GM13976 (cell line): Measurements from ENCODE around the gene TFAP2A.

Experiments used
- DNase-seq: peaks from one replicate; pipeline ENCODE4 v3.0.0; 2012; ENCODE audit warnings: low spot score
- CTCF ChIP-seq: IDR thresholded peaks from 2 replicates; pipeline ENCODE4 v1.5.1; 2012; ENCODE audit warnings: borderline replicate concordance, mild to moderate bottlenecking; ENCODE audit not compliant: insufficient read depth; ENCODE audit errors: extremely low read depth, missing control alignments, control extremely low read depth
- in situ Hi-C: fragments of 300-500 bp; cut with MboI; formaldehyde crosslinking; loops from one replicate; pipeline ENCODE4 v1.12.0; 2022; ENCODE audit warnings: low sequenced_read_pairs, mixed read lengths, inconsistent platforms; ENCODE audit not compliant: unreplicated experiment

The TFAP2A gene

DNA sequence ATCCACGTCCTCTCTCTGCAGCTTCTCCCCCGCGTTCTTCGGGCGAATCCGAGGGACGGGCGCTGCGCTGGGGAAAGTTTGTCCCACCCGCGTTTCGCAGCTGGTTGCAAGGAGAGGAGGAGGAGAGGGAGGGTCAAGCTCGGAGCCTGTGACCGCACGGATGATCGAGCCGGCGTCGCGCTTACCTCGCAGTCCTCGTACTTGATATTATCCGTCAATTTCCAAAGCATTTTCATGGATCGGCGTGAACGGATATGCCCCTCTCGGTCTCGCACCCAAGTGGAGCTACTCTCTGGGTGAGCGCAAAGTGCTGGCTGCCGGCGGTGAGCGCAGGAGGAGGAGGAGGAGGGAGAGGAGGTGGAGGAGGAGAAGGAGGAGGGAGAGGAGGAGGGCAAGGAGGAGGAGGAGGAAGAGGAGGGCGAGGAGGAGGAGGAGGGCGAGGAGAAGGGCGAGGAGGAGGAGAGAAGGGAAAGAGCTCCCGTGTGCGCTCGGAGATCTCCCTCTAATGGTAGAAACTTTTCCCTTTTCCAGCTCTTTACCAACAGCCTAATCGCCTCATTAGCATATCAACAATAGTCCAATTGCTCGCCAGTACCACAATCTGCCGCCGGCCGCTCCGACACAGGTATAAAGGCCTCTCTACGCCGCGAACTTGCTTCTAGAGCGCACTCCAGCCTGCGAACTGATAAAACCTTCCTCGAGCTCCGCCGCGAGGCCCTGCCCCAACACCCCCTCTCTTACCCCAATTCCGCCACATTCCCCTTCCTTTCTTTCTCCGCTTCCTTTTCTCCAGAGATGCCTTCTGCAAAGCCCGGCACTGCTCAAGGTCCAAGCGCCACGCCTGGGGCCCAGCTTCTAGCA is at the start of gene TFAP2A:
TSS of gene TFAP2A (minus strand) at position 319 of the 861 bp plus-strand sequence. CDS start at position 236, 83 bp downstream.
- in situ Hi-C loops, result loop anchor here (25.0 kb wide), 1 partner anchor 878 kb away; no protein-coding TSS in a partner anchor
- no peak for DNase-seq
- no peak for TF ChIP-seq CTCF

DNA sequence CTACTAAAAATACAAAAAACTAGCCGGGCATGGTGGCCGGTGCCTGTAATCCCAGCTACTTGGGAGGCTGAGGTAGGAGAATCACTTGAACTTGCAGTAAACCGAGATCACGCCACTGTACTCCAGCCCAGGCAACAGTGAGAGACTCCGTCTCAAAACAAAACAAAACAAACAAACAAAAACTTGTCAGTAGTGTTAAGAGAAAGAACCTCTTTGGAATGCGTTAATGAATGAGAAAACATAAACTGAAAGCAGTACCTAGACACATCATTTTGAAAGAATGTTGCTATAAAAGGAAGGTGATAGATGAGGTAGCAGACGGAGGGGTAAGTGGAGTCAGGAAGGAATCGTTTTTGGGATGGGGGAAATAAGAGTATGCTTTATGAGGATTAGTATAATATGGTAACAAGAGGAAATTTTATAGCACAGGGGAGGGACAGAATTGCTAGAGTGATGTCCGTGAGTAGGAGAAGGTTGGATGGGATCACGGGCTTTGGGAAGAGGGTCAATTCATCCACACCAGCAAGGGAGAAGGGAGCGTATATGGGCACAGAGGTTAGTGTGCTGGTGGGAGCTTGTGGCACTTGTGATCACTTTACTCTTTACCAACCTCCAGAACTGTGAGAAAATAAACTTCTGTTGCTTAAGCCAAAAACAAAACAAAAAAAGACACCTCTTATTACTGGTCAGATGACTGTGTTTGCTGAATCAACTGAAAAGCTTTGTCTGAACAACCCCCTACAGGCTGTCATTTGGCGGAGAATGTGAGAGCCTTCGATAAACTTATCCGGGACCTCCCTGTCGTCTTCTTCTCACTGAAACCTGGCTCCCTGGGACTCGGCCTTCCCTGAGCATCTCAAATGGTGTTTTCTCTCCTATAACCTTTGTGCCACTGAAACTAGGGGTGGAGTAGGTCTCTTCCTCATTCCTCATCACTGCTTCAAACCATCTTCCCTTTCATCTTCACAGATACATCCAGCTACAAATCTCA is 48.9 kb upstream of the TFAP2A start:
- in situ Hi-C loops, result no loop called here
- no peak for TF ChIP-seq CTCF
- no peak for DNase-seq

DNA sequence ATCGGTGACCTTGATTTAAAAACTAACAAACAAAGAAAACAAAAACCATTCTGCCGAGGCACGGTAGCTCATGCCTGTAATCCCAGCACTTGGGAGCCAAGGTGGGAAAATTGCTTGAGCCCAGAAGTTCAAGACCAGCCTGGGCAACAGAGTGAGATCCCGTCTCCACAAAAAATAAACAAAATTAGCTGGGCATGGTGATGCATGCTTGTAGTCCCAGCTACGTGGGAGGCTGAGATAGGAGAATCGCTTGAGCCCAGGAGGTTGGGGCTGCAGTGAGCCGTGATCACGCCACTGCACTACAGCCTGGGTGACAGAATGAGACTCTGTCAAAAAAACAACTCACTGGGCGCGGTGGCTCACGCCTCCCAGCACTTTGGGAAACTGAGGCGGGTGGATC is 48.2 kb upstream of the TFAP2A start:
- TF ChIP-seq CTCF, result no peak
- no peak for DNase-seq
- in situ Hi-C loops, result no loop called here

GRCh38 chr6:10461850-10462249 is 47.0 kb upstream of the TFAP2A start:
- DNase-seq, result no peak
- in situ Hi-C loops, result no loop called here
- no peak for TF ChIP-seq CTCF

- peak; percentile 71 for DNase-seq
- TF ChIP-seq CTCF, result no peak
- in situ Hi-C loops, result no loop called here
Measured at GRCh38 chr6:10460096-10460495, 45.2 kb upstream of the TFAP2A start.

GRCh38 chr6:10458287-10458686 is 43.4 kb upstream of the TFAP2A start:
- TF ChIP-seq CTCF, result no peak
- no peak for DNase-seq
- in situ Hi-C loops, result no loop called here
